ENCODE data around the gene IER5. TPM values are rescaled to one million over a fixed set of nuclear protein-coding genes. Genes with fewer than 3 reads are reported as not detected.

The IER5 gene
- total and polyA plus RNA-seq, 2 of the 13 experiments (the other 11 are each of a cell fraction or from before 2014, with no cell fraction given) = 2.5 to 3.5 TPM

DNA sequence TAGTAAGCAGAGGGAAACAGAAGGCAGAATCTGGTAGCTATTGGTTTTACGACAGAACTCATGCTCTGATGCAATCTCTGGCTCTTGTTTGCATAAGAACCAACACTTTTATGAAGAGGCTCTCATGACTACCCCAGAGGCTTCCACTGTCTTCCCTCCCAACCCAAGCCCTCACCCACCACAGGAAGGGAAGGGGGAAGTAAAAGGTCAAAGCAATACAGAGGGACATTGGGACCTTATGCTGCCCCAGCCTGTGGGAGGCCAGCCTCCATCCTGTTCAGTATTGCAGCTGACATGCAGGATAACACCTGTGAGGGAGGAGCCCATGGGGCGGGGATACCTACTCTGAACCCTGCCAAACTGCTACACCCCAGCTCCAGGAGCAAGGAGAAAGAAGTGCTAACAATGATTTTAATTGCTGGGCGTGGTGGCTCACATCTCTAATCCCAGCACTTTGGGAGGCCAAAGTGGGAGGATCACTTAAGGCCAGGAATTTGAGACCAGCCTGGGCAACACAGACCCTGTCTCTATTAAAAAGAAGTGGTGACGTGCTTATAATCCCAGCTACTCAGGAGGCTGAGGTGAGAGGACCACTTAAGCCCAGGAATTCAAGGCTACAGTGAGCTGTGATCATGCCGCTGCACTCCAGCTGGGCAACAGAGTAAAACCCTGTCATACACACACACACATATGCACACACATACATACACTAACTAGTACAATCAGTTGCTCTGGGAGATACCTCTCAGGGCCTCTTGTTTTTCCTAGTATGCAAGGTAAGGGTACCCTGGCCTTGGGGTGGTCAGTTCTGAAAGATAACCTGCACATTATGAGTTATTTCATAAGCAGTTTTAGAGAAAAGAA is 45.2 kb upstream of the IER5 start (continued):
- TF ChIP-seq ZFP91 (CRISPR knock-in tag; IDR thresholded peaks at IDR 0.05; ENCODE audit: borderline replicate concordance) (0 out of 2 replicates have a peak, but pooled peaks have one; percentile 13), ZNF331 (CRISPR knock-in tag; IDR thresholded peaks at IDR 0.05) (peak; percentile 50; the same call in 1 of the 2 replicates), RARA (CRISPR knock-in tag; IDR thresholded peaks at IDR 0.05) (0 out of 2 replicates have a peak, but pooled peaks have one; percentile 28), ZNF670 (CRISPR knock-in tag; IDR thresholded peaks at IDR 0.05; ENCODE audit: borderline replicate concordance) (no peak), KDM5A (IDR thresholded peaks at IDR 0.05; ENCODE audit: borderline replicate concordance, low read length) (no peak), ZNF260 (CRISPR knock-in tag; IDR thresholded peaks at IDR 0.05; ENCODE audit: borderline replicate concordance, low read depth) (no peak), KAT8 (CRISPR knock-in tag; IDR thresholded peaks at IDR 0.05) (peak; percentile 45; the same call in 1 of the 2 replicates), ZNF674 (CRISPR knock-in tag; IDR thresholded peaks at IDR 0.05; ENCODE audit: low read depth) (no peak), HBP1 (CRISPR knock-in tag; IDR thresholded peaks at IDR 0.05; ENCODE audit: low read depth) (no peak), ETV5 (CRISPR knock-in tag; IDR thresholded peaks at IDR 0.05; ENCODE audit: borderline replicate concordance) (peak; percentile 10; the same call in 1 of the 2 replicates), ZNF577 (CRISPR knock-in tag; IDR thresholded peaks at IDR 0.05; ENCODE audit: borderline replicate concordance, low read depth) (no peak), ISL2 (CRISPR knock-in tag; IDR thresholded peaks at IDR 0.05) (0 out of 2 replicates have a peak, but pooled peaks have one; percentile 16), CEBPB (IDR thresholded peaks at IDR 0.05; ENCODE audit: borderline replicate concordance, low read depth, low read length) (peak; percentile 97), ZNF614 (CRISPR knock-in tag; IDR thresholded peaks at IDR 0.05; ENCODE audit: borderline replicate concordance) (0 out of 2 replicates have a peak, but pooled peaks have one; percentile 22), DMAP1 (CRISPR knock-in tag; IDR thresholded peaks at IDR 0.05) (no peak), ZNF121 (CRISPR knock-in tag; IDR thresholded peaks at IDR 0.05) (peak; percentile 67), FOXC1 (CRISPR knock-in tag; IDR thresholded peaks at IDR 0.05; ENCODE audit: borderline replicate concordance) (0 out of 2 replicates have a peak, but pooled peaks have one; percentile 47), ZNF205 (CRISPR knock-in tag; IDR thresholded peaks at IDR 0.05) (no peak), ZNF660 (CRISPR knock-in tag; IDR thresholded peaks at IDR 0.05; ENCODE audit: borderline replicate concordance, low read depth) (no peak)
- TF ChIP-seq, protein P1, sequence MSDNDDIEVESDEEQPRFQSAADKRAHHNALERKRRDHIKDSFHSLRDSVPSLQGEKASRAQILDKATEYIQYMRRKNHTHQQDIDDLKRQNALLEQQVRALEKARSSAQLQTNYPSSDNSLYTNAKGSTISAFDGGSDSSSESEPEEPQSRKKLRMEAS (IDR thresholded peaks at IDR 0.05) = peak; percentile 16; the same call in 1 of the 2 replicates
- TF ChIP-seq, protein P2, sequence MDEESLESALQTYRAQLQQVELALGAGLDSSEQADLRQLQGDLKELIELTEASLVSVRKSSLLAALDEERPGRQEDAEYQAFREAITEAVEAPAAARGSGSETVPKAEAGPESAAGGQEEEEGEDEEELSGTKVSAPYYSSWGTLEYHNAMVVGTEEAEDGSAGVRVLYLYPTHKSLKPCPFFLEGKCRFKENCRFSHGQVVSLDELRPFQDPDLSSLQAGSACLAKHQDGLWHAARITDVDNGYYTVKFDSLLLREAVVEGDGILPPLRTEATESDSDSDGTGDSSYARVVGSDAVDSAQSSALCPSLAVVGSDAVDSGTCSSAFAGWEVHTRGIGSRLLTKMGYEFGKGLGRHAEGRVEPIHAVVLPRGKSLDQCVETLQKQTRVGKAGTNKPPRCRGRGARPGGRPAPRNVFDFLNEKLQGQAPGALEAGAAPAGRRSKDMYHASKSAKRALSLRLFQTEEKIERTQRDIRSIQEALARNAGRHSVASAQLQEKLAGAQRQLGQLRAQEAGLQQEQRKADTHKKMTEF (CRISPR knock-in tag; IDR thresholded peaks at IDR 0.05) = peak; percentile 38; the same call in 1 of the 2 replicates
- TF ChIP-seq, protein P3, sequence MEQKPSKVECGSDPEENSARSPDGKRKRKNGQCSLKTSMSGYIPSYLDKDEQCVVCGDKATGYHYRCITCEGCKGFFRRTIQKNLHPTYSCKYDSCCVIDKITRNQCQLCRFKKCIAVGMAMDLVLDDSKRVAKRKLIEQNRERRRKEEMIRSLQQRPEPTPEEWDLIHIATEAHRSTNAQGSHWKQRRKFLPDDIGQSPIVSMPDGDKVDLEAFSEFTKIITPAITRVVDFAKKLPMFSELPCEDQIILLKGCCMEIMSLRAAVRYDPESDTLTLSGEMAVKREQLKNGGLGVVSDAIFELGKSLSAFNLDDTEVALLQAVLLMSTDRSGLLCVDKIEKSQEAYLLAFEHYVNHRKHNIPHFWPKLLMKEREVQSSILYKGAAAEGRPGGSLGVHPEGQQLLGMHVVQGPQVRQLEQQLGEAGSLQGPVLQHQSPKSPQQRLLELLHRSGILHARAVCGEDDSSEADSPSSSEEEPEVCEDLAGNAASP (CRISPR knock-in tag; IDR thresholded peaks at IDR 0.05; ENCODE audit: borderline replicate concordance) = peak; percentile 44; the same call in 1 of the 2 replicates
